GM23338 (cell line): ENCODE results near the gene DGKD. TPM values are rescaled to one million over a fixed set of nuclear protein-coding genes. Genes with fewer than 3 reads are reported as not detected.

Experiments
- ATAC-seq: fragments of 200-7000 bp; cut with Tn5 transposase; 3 replicates; pipeline ENCODE4 v1.9.1; 2020
- DNase-seq: peaks from one replicate; pipeline ENCODE4 v3.0.0-alpha.2; 2015; ENCODE audit warnings: low spot score
- H2AFZ ChIP-seq: fragments of 200-600 bp; sonication (generic); 2 replicates; pipeline ENCODE4 v1.8.0; 2016; ENCODE audit warnings: antibody characterized with exemption, mild to moderate bottlenecking, moderate library complexity
- H3F3A ChIP-seq: fragments of 200-600 bp; sonication (generic); replicated peaks from 2 replicates; pipeline ENCODE4 v1.8.0; 2017; ENCODE audit warnings: antibody characterized with exemption, mixed run types, low read depth
- H3K27ac ChIP-seq: fragments of 200-600 bp; sonication (generic); 2 replicates; pipeline ENCODE4 v1.6.1; 2016; ENCODE audit warnings: low read depth
- H3K27me3 ChIP-seq: fragments of 200-600 bp; sonication (generic); 2 replicates; pipeline ENCODE4 v1.8.0; 2016; ENCODE audit warnings: mild to moderate bottlenecking, mixed run types, moderate library complexity; ENCODE audit not compliant: insufficient read depth
- H3K36me3 ChIP-seq: fragments of 200-600 bp; sonication (generic); 2 replicates; pipeline ENCODE4 v1.8.0; 2016; ENCODE audit warnings: mild to moderate bottlenecking; ENCODE audit not compliant: insufficient read depth
- H3K4me1 ChIP-seq: fragments of 200-600 bp; sonication (generic); 2 replicates; pipeline ENCODE4 v1.8.0; 2016; ENCODE audit warnings: mild to moderate bottlenecking, moderate library complexity; ENCODE audit not compliant: insufficient read depth
- H3K4me2 ChIP-seq: fragments of 200-600 bp; sonication (generic); 2 replicates; pipeline ENCODE4 v1.7.1; 2017; ENCODE audit warnings: mixed run types
- H3K4me3 ChIP-seq: fragments of 200-600 bp; sonication (generic); 2 replicates; pipeline ENCODE4 v1.6.1; 2016; ENCODE audit warnings: mixed run types
- H3K79me2 ChIP-seq: fragments of 200-600 bp; sonication (generic); replicated peaks from 2 replicates; pipeline ENCODE4 v1.8.0; 2017; ENCODE audit warnings: mild to moderate bottlenecking; ENCODE audit not compliant: insufficient read depth
- H3K9me2 ChIP-seq: fragments of 200-600 bp; sonication (generic); 2 replicates; pipeline ENCODE4 v1.8.0; 2017; ENCODE audit not compliant: insufficient read depth
- H4K20me1 ChIP-seq: fragments of 200-600 bp; sonication (generic); replicated peaks from 2 replicates; pipeline ENCODE4 v1.8.0; 2017; ENCODE audit warnings: mild to moderate bottlenecking; ENCODE audit not compliant: insufficient read depth
- H3K27ac Mint-ChIP-seq: 2 replicates; pipeline ENCODE4 v1.8.0; 2020; ENCODE audit warnings: inconsistent platforms, mild to moderate bottlenecking, moderate library complexity, mixed read lengths
- H3K27me3 Mint-ChIP-seq: 3 replicates; pipeline ENCODE4 v1.8.0; 2022; ENCODE audit warnings: low read depth, mild to moderate bottlenecking, moderate library complexity, mixed read lengths, inconsistent platforms; ENCODE audit not compliant: insufficient read depth, poor library complexity
- H3K36me3 Mint-ChIP-seq: 3 replicates; pipeline ENCODE4 v1.8.0; 2021; ENCODE audit warnings: low read depth, mild to moderate bottlenecking, inconsistent platforms, moderate library complexity, mixed read lengths
- H3K4me1 Mint-ChIP-seq: 3 replicates; pipeline ENCODE4 v1.8.0; 2020; ENCODE audit warnings: mild to moderate bottlenecking, inconsistent platforms, mixed read lengths
- H3K4me3 Mint-ChIP-seq: 3 replicates; pipeline ENCODE4 v1.8.0; 2021; ENCODE audit warnings: moderate library complexity, mild to moderate bottlenecking, inconsistent platforms, mixed read lengths
- H3K9me3 Mint-ChIP-seq: 3 replicates; pipeline ENCODE4 v1.8.0; 2020; ENCODE audit warnings: moderate library complexity, mild to moderate bottlenecking, inconsistent platforms, mixed read lengths
- CREB1 ChIP-seq: fragments of 250-450 bp; sonication (Bioruptor Pico); IDR thresholded peaks from 2 replicates; pipeline ENCODE4 v1.5.0; 2020; ENCODE audit warnings: low read depth, mild to moderate bottlenecking, moderate library complexity
- EZH2 ChIP-seq: fragments of 200-600 bp; sonication (generic); IDR thresholded peaks from one replicate; pipeline ENCODE4 v1.8.0; 2017; ENCODE audit warnings: antibody characterized with exemption, mild to moderate bottlenecking, low read depth; ENCODE audit not compliant: unreplicated experiment
- EZH2phosphoT487 ChIP-seq: fragments of 200-600 bp; sonication (generic); IDR thresholded peaks from one replicate; pipeline ENCODE4 v1.8.1; 2018; ENCODE audit warnings: antibody characterized with exemption; ENCODE audit not compliant: unreplicated experiment
- JUNB ChIP-seq: IDR thresholded peaks from one replicate; pipeline ENCODE4 v1.6.1; 2016; ENCODE audit warnings: antibody characterized with exemption; ENCODE audit not compliant: unreplicated experiment
- NANOG ChIP-seq: IDR thresholded peaks from 2 replicates; pipeline ENCODE4 v1.6.1; 2016; ENCODE audit warnings: antibody characterized with exemption, borderline replicate concordance
- POLR2AphosphoS5 ChIP-seq: IDR thresholded peaks from 2 replicates; pipeline ENCODE4 v1.6.1; 2016; ENCODE audit warnings: antibody characterized with exemption, low read depth
- STAT1 ChIP-seq: IDR thresholded peaks from one replicate; pipeline ENCODE4 v1.6.1; 2016; ENCODE audit warnings: antibody characterized with exemption; ENCODE audit not compliant: unreplicated experiment
- ZNF114 ChIP-seq: fragments of 250-450 bp; sonication (Bioruptor Pico); IDR thresholded peaks from 2 replicates; pipeline ENCODE4 v1.5.0; 2020; ENCODE audit warnings: mild to moderate bottlenecking, moderate library complexity
- ZNF331 ChIP-seq: fragments of 250-450 bp; sonication (Bioruptor Pico); IDR thresholded peaks from 2 replicates; pipeline ENCODE4 v1.5.0; 2020; ENCODE audit warnings: low read depth, mild to moderate bottlenecking, moderate library complexity
- polyA plus RNA-seq: library from polyadenylated mRNA; unstranded; fragments of >200 nt; fragmentation: Nextera tagmentation; extraction: Ambion mirVana; gene quantifications from 2 replicates; pipeline ENCODE4 v1.2.1, GENCODE V29; 2016
- total RNA-seq: library from RNA; depleted of rRNA; stranded (reverse); fragments of >200 nt; shearing (Covaris generic); gene quantifications from 2 replicates; pipeline ENCODE4 v1.2.3, GENCODE V29; 2014
- TF ChIP-seq, protein P1 (sequence below): fragments of 250-450 bp; sonication (Bioruptor Pico); IDR thresholded peaks from 2 replicates; pipeline ENCODE4 v1.5.0; 2020; ENCODE audit warnings: mild to moderate bottlenecking, moderate library complexity
- TF ChIP-seq, protein P2 (sequence below): IDR thresholded peaks from 2 replicates; pipeline ENCODE4 v1.6.1; 2016; ENCODE audit warnings: antibody characterized with exemption
- TF ChIP-seq, protein P3 (sequence below): IDR thresholded peaks from one replicate; pipeline ENCODE4 v1.6.1; 2018; ENCODE audit warnings: antibody characterized with exemption; ENCODE audit not compliant: unreplicated experiment
- TF ChIP-seq, protein P4 (sequence below), 2 experiments: fragments of 200-600 bp in 1 of 2; sonication (generic) in 1 of 2; conservative IDR thresholded peaks; 2 replicates each; pipeline versions ENCODE4 v1.5.1 to v1.6.1; 2016 to 2017; ENCODE audit warnings: antibody characterized with exemption in 2 of 2, low read depth in 2 of 2, mild to moderate bottlenecking in 2 of 2, moderate library complexity in 1 of 2

The DGKD gene
- total and polyA plus RNA-seq, 2 experiments from 2014 or later = 11.1 to 23.4 TPM

DNA sequence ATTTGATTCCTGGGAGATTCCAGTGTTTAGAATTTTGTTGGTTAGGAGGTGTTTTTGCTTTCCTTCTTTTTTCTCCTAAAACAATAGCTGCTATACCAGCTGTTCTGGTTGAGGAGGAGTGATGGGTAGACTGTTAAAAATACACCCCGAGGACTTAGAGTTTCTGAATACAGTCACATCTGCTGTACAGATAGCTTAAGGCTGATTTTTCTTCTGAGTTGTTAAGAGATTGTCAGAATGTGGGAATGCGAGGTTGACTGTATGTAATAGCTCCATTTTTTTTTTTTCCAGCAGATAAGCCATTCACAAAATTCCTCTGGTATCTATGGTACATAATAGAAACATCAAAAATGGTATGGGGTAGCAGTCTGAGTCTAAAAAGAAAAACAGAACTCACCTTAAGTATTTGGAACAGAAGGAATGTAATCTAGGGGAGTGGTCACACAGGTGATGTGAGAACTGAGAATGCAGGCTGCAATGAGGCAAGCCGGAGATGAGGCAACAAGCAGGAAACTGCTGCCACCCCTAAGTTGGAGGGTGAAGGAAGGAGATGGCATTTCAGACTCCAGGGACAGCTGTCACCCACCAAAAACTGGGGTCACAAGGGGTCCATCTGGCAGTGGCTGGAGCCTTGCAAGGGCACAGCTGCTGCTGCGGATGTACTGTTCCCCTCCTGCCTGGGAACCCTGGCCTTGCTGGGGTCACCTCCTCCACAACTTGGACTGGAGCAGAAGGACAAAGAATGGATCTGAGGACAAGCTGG lies 2.4 kb downstream of the DGKD start:
- no peak overlapping the region for H3K4me3 Mint-ChIP-seq
- ATAC-seq = no peak

More for the DNA sequence above, 2.4 kb downstream of the DGKD start:
- H3K4me2 ChIP-seq = no peak overlapping the region
- H3K36me3 ChIP-seq = no peaks in the 10 kb centered on the region
- H3K27ac ChIP-seq = no peak overlapping the region
- H4K20me1 ChIP-seq = peaks cover 20% of the 10 kb centered on the region
- no peak for DNase-seq
- no peaks in the 10 kb centered on the region for H3F3A ChIP-seq
- peaks cover 5% of the 10 kb centered on the region; the same call in 1 of the 2 replicates for H3K4me1 ChIP-seq
- no peaks in the 10 kb centered on the region for H3K9me2 ChIP-seq
- H3K4me3 ChIP-seq = no peak overlapping the region
- no peaks in the 10 kb centered on the region for H3K36me3 Mint-ChIP-seq
- H2AFZ ChIP-seq = no peak overlapping the region
- peaks cover 25% of the 10 kb centered on the region for H3K4me1 Mint-ChIP-seq
- no peaks in the 10 kb centered on the region; the same call in 2 of the 3 replicates for H3K9me3 Mint-ChIP-seq
- H3K27ac Mint-ChIP-seq = no peak overlapping the region
- TF ChIP-seq EZH2phosphoT487 = no peak
- TF ChIP-seq, protein P1, sequence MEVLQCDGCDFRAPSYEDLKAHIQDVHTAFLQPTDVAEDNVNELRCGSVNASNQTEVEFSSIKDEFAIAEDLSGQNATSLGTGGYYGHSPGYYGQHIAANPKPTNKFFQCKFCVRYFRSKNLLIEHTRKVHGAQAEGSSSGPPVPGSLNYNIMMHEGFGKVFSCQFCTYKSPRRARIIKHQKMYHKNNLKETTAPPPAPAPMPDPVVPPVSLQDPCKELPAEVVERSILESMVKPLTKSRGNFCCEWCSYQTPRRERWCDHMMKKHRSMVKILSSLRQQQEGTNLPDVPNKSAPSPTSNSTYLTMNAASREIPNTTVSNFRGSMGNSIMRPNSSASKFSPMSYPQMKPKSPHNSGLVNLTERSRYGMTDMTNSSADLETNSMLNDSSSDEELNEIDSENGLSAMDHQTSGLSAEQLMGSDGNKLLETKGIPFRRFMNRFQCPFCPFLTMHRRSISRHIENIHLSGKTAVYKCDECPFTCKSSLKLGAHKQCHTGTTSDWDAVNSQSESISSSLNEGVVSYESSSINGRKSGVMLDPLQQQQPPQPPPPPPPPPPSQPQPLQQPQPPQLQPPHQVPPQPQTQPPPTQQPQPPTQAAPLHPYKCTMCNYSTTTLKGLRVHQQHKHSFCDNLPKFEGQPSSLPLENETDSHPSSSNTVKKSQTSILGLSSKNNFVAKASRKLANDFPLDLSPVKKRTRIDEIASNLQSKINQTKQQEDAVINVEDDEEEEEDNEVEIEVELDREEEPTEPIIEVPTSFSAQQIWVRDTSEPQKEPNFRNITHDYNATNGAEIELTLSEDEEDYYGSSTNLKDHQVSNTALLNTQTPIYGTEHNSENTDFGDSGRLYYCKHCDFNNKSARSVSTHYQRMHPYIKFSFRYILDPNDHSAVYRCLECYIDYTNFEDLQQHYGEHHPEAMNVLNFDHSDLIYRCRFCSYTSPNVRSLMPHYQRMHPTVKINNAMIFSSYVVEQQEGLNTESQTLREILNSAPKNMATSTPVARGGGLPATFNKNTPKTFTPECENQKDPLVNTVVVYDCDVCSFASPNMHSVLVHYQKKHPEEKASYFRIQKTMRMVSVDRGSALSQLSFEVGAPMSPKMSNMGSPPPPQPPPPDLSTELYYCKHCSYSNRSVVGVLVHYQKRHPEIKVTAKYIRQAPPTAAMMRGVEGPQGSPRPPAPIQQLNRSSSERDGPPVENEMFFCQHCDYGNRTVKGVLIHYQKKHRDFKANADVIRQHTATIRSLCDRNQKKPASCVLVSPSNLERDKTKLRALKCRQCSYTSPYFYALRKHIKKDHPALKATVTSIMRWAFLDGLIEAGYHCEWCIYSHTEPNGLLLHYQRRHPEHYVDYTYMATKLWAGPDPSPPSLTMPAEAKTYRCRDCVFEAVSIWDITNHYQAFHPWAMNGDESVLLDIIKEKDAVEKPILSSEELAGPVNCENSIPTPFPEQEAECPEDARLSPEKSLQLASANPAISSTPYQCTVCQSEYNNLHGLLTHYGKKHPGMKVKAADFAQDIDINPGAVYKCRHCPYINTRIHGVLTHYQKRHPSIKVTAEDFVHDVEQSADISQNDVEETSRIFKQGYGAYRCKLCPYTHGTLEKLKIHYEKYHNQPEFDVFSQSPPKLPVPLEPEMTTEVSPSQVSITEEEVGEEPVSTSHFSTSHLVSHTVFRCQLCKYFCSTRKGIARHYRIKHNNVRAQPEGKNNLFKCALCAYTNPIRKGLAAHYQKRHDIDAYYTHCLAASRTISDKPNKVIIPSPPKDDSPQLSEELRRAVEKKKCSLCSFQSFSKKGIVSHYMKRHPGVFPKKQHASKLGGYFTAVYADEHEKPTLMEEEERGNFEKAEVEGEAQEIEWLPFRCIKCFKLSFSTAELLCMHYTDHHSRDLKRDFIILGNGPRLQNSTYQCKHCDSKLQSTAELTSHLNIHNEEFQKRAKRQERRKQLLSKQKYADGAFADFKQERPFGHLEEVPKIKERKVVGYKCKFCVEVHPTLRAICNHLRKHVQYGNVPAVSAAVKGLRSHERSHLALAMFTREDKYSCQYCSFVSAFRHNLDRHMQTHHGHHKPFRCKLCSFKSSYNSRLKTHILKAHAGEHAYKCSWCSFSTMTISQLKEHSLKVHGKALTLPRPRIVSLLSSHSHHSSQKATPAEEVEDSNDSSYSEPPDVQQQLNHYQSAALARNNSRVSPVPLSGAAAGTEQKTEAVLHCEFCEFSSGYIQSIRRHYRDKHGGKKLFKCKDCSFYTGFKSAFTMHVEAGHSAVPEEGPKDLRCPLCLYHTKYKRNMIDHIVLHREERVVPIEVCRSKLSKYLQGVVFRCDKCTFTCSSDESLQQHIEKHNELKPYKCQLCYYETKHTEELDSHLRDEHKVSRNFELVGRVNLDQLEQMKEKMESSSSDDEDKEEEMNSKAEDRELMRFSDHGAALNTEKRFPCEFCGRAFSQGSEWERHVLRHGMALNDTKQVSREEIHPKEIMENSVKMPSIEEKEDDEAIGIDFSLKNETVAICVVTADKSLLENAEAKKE = no peak
- no peak for TF ChIP-seq EZH2
- no peak for TF ChIP-seq NANOG
- no peak for TF ChIP-seq CREB1 (CRISPR knock-in tag)
- TF ChIP-seq, protein P2, sequence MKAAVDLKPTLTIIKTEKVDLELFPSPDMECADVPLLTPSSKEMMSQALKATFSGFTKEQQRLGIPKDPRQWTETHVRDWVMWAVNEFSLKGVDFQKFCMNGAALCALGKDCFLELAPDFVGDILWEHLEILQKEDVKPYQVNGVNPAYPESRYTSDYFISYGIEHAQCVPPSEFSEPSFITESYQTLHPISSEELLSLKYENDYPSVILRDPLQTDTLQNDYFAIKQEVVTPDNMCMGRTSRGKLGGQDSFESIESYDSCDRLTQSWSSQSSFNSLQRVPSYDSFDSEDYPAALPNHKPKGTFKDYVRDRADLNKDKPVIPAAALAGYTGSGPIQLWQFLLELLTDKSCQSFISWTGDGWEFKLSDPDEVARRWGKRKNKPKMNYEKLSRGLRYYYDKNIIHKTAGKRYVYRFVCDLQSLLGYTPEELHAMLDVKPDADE = no peak
- TF ChIP-seq POLR2AphosphoS5 = no peak
- TF ChIP-seq, protein P3, sequence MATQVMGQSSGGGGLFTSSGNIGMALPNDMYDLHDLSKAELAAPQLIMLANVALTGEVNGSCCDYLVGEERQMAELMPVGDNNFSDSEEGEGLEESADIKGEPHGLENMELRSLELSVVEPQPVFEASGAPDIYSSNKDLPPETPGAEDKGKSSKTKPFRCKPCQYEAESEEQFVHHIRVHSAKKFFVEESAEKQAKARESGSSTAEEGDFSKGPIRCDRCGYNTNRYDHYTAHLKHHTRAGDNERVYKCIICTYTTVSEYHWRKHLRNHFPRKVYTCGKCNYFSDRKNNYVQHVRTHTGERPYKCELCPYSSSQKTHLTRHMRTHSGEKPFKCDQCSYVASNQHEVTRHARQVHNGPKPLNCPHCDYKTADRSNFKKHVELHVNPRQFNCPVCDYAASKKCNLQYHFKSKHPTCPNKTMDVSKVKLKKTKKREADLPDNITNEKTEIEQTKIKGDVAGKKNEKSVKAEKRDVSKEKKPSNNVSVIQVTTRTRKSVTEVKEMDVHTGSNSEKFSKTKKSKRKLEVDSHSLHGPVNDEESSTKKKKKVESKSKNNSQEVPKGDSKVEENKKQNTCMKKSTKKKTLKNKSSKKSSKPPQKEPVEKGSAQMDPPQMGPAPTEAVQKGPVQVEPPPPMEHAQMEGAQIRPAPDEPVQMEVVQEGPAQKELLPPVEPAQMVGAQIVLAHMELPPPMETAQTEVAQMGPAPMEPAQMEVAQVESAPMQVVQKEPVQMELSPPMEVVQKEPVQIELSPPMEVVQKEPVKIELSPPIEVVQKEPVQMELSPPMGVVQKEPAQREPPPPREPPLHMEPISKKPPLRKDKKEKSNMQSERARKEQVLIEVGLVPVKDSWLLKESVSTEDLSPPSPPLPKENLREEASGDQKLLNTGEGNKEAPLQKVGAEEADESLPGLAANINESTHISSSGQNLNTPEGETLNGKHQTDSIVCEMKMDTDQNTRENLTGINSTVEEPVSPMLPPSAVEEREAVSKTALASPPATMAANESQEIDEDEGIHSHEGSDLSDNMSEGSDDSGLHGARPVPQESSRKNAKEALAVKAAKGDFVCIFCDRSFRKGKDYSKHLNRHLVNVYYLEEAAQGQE = no peak
- no peak for TF ChIP-seq STAT1
- no peak for TF ChIP-seq ZNF331 (CRISPR knock-in tag)
- no peak for TF ChIP-seq ZNF114
- TF ChIP-seq, protein P4, sequence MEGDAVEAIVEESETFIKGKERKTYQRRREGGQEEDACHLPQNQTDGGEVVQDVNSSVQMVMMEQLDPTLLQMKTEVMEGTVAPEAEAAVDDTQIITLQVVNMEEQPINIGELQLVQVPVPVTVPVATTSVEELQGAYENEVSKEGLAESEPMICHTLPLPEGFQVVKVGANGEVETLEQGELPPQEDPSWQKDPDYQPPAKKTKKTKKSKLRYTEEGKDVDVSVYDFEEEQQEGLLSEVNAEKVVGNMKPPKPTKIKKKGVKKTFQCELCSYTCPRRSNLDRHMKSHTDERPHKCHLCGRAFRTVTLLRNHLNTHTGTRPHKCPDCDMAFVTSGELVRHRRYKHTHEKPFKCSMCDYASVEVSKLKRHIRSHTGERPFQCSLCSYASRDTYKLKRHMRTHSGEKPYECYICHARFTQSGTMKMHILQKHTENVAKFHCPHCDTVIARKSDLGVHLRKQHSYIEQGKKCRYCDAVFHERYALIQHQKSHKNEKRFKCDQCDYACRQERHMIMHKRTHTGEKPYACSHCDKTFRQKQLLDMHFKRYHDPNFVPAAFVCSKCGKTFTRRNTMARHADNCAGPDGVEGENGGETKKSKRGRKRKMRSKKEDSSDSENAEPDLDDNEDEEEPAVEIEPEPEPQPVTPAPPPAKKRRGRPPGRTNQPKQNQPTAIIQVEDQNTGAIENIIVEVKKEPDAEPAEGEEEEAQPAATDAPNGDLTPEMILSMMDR (conservative IDR thresholded peaks at IDR 0.05; ENCODE audit: low read depth in 2 of 2) = no peak
- TF ChIP-seq JUNB = no peak
- H3K79me2 ChIP-seq = peaks cover 50% of the 10 kb centered on the region
- peaks cover 32% of the 10 kb centered on the region for H3K27me3 ChIP-seq
- H3K27me3 Mint-ChIP-seq = peaks cover 28% of the 10 kb centered on the region
